GM12875 (cell line): ENCODE results near the gene CAPN13.

ENCODE experiments used
- H3K4me3 ChIP-seq: one replicate; pipeline ENCODE4 v1.5.1; 2011; ENCODE audit warnings: low read depth, low read length, control low read depth
- CTCF ChIP-seq: IDR thresholded peaks from 2 replicates; pipeline ENCODE4 v1.5.1; 2011; ENCODE audit warnings: low read depth, mild to moderate bottlenecking, control low read depth, inconsistent platforms, low read length, moderate library complexity, borderline replicate concordance; ENCODE audit not compliant: insufficient read depth

Gene CAPN13

GRCh38 chr2:30717081-30717650 is 90.1 kb downstream of the CAPN13 start:
- H3K4me3 ChIP-seq = no peak overlapping the region
- TF ChIP-seq CTCF = no peak

GRCh38 chr2:30716123-30716900 is 90.9 kb downstream of the CAPN13 start:
- no peak for TF ChIP-seq CTCF
- no peak overlapping the region for H3K4me3 ChIP-seq

DNA sequence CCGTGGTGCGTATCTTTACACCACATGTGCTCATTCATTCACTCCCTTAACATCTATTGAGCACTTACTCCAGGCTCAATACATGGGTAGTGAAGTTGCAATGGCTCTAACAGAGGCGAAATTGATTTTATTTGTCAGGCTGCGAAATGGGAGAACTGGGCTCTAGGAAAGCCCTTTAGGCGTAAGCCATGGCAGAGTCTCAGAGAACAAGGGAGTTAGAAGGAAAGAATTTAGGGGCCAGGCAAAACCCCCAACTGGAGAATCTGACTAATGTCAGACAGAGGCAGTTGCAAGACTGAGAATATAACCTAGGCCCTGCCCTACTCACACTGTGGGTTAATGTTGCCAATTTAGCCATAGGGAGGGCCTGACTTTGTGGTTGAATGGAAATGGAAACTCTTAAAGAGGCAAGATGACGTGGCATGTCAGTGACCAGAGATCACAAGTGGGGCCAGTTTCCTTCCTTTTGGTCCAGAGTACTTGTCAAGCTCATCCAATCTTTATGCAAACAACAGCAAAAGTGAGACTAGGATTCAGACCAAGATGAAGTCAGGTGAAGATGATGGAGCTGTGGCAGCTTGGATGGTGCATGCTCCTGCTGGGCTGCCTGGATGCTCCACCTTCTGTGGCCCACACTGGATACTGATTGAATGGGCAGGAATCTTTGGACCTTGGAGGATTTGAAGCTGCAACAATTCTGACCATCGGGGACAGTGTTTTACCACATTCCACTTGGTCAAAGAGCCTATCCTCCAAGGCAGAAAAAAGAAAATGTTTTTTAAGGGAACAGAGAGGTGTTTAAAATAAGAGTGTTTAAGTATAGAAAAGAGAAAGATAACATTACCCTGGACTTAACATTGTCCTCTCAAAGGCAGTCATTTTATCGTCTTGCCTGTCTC is 92.2 kb downstream of the CAPN13 start:
- H3K4me3 ChIP-seq = no peak overlapping the region
- no peak for TF ChIP-seq CTCF

- TF ChIP-seq CTCF = no peak
Measured at GRCh38 chr2:30713698-30714097, 93.5 kb downstream of the CAPN13 start.

GRCh38 chr2:30711646-30712085 is 95.6 kb downstream of the CAPN13 start:
- no peak overlapping the region for H3K4me3 ChIP-seq
- peak; percentile 100 for TF ChIP-seq CTCF

More at GRCh38 chr2:30713698-30714097, 93.5 kb downstream of the CAPN13 start:
- no peak overlapping the region for H3K4me3 ChIP-seq

DNA sequence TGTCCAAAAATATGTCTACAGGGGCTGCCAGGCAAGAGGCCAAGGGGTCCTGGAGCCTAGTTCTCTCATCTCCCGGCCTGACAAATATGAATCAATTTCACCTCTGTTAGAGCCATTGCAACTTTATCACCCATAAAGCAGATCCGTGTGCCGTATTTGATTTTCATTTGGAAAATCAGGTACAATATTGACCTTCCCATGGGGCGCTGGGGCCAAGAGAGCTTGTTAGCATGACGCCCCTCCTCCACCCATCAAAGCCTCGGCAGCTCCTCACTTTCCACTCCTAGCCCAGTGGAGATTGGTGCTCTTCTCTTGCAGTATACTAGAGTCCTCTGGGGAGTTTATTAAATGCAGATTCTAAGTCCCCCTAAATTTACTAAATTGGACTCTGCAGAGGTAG is 96.8 kb downstream of the CAPN13 start:
- TF ChIP-seq CTCF = no peak
- H3K4me3 ChIP-seq = no peak overlapping the region

- no peak for TF ChIP-seq CTCF
- no peak overlapping the region for H3K4me3 ChIP-seq
Measured at GRCh38 chr2:30710016-30710415, 97.2 kb downstream of the CAPN13 start.
